Osteoblast (primary cell): ENCODE data around the gene RAB36. TPM values are rescaled to one million over a fixed set of nuclear protein-coding genes. Genes with fewer than 3 reads are reported as not detected.

Experiments
- DNase-seq: peaks from one replicate; pipeline ENCODE4 v3.0.0; 2011; ENCODE audit warnings: low spot score, mixed read lengths; ENCODE audit not compliant: insufficient read length; ENCODE audit errors: missing footprints
- H2AFZ ChIP-seq: 2 replicates; pipeline ENCODE4 v1.6.0; 2011; ENCODE audit warnings: mild to moderate bottlenecking, low read length
- H3K27ac ChIP-seq: 2 replicates; pipeline ENCODE4 v1.5.1; 2011; ENCODE audit warnings: mild to moderate bottlenecking, low read depth, low read length, moderate library complexity
- H3K27me3 ChIP-seq: 2 replicates; pipeline ENCODE4 v1.6.0; 2012; ENCODE audit warnings: mild to moderate bottlenecking, control low read depth, inconsistent platforms, low read length, moderate library complexity; ENCODE audit not compliant: insufficient read depth
- H3K36me3 ChIP-seq: 2 replicates; pipeline ENCODE4 v1.5.1; 2011; ENCODE audit warnings: mild to moderate bottlenecking, low read length, control low read depth, moderate library complexity; ENCODE audit not compliant: insufficient read depth
- H3K4me1 ChIP-seq: 2 replicates; pipeline ENCODE4 v1.5.1; 2011; ENCODE audit warnings: mild to moderate bottlenecking, low read length, control low read depth, moderate library complexity; ENCODE audit not compliant: insufficient read depth
- H3K4me2 ChIP-seq: 2 replicates; pipeline ENCODE4 v1.6.0; 2011; ENCODE audit warnings: mild to moderate bottlenecking, low read length; ENCODE audit not compliant: insufficient read depth
- H3K4me3 ChIP-seq: fragments of 200-600 bp; sonication (generic); 3 replicates; pipeline ENCODE4 v1.5.1; 2012; ENCODE audit warnings: mild to moderate bottlenecking, low read length, inconsistent platforms; ENCODE audit not compliant: insufficient read depth
- H3K79me2 ChIP-seq: 2 replicates; pipeline ENCODE4 v1.6.0; 2012; ENCODE audit warnings: mild to moderate bottlenecking, low read length, control low read depth, inconsistent platforms; ENCODE audit not compliant: insufficient read depth
- H3K9me3 ChIP-seq: 2 replicates; pipeline ENCODE4 v1.5.1; 2011; ENCODE audit warnings: low read depth, low read length, control low read depth
- H4K20me1 ChIP-seq: 2 replicates; pipeline ENCODE4 v1.6.0; 2012; ENCODE audit warnings: mild to moderate bottlenecking, low read length, control low read depth; ENCODE audit not compliant: insufficient read depth
- total RNA-seq: library from RNA; depleted of rRNA; stranded (reverse); fragments of >200 nt; gene quantifications from 2 replicates; pipeline ENCODE4 v1.2.3, GENCODE V29; 2012
- TF ChIP-seq, protein P1 (sequence below): IDR thresholded peaks from 2 replicates; pipeline ENCODE4 v1.5.1; 2011; ENCODE audit warnings: mild to moderate bottlenecking, low read depth, low read length, moderate library complexity; ENCODE audit errors: extremely low read depth

Gene RAB36
- total RNA-seq, 1 donor, result 7.6 TPM

DNA sequence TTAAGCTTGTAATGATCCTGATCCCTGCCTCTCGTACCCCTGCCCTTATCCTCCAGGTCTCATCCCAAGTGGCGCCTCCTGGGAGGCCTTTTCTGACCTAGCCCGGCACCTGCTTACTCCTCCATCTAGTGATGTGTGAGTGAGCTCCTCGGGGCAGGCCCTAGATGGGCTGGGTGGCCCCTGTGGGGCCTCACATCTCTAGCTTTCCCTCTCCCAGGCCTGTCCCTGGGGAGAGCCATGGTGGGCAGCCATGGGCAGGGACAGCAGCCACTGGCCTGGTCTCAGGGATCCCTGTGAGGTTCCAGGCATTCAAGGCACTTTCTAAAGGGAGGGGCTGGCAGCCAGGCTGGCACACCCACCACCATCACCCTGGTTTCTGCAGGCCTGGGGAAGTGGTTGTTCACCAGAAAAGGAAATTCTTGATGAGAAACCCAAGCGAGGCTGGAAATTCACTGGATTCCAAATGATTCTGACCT is 47.0 kb upstream of the RAB36 start:
- no peaks in the 10 kb centered on the region for H3K36me3 ChIP-seq
- H3K27me3 ChIP-seq, result no peaks in the 10 kb centered on the region
- H4K20me1 ChIP-seq, result no peaks in the 10 kb centered on the region
- H3K4me3 ChIP-seq, result no peak overlapping the region
- H3K27ac ChIP-seq, result no peak overlapping the region
- DNase-seq, result no peak
- no peaks in the 10 kb centered on the region for H3K79me2 ChIP-seq
- H3K4me2 ChIP-seq, result no peak overlapping the region
- TF ChIP-seq, protein P1, sequence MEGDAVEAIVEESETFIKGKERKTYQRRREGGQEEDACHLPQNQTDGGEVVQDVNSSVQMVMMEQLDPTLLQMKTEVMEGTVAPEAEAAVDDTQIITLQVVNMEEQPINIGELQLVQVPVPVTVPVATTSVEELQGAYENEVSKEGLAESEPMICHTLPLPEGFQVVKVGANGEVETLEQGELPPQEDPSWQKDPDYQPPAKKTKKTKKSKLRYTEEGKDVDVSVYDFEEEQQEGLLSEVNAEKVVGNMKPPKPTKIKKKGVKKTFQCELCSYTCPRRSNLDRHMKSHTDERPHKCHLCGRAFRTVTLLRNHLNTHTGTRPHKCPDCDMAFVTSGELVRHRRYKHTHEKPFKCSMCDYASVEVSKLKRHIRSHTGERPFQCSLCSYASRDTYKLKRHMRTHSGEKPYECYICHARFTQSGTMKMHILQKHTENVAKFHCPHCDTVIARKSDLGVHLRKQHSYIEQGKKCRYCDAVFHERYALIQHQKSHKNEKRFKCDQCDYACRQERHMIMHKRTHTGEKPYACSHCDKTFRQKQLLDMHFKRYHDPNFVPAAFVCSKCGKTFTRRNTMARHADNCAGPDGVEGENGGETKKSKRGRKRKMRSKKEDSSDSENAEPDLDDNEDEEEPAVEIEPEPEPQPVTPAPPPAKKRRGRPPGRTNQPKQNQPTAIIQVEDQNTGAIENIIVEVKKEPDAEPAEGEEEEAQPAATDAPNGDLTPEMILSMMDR, result no peak
- no peak overlapping the region for H2AFZ ChIP-seq
- no peaks in the 10 kb centered on the region for H3K9me3 ChIP-seq
- no peaks in the 10 kb centered on the region for H3K4me1 ChIP-seq

DNA sequence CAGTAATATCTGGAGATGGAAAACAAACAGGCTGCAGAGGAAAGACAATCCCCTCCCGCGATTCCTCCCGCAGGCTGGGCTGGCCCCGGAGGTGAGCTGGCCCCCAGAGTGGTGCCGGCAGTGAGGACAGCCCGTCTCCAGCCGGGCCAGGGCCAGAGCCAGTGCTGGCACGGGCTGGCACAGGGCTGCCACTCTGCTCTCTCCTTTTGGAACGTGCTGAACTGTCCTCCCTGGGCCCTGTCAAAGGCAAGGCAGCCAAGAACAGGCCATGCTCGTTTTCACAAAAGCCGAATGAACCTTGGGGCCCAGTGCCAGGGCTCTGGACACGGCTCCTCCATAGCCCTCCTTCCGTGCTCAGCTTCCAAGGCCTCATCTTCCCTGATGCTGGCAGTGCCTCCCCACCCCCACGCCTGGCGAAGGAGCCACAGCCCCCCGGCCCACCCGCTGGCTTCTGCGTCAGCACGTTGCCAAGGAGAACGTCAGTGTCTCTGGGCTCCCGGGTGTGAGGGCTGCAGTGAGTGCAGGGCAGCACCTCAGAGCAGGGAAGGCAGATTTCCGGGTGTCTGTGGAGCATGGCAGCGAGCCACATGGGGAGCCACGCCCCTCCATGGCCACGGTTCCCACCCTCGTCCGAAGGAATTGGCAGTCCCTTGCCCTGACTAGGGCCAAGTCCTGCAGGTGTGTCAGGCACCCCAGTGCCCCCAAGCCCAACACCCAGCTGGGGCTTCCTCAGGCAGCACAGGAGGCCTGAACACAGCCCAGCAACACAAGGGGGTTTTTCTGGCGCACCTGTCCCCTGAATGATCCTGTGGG is 46.4 kb upstream of the RAB36 start:
- no peaks in the 10 kb centered on the region for H3K27me3 ChIP-seq
- H3K27ac ChIP-seq, result no peak overlapping the region
- H3K4me3 ChIP-seq, result no peak overlapping the region
- H4K20me1 ChIP-seq, result no peaks in the 10 kb centered on the region
- DNase-seq, result no peak
- no peaks in the 10 kb centered on the region for H3K36me3 ChIP-seq
- no peak overlapping the region for H3K4me2 ChIP-seq
- no peaks in the 10 kb centered on the region for H3K4me1 ChIP-seq
- no peaks in the 10 kb centered on the region for H3K9me3 ChIP-seq
- H2AFZ ChIP-seq, result no peak overlapping the region
- no peaks in the 10 kb centered on the region for H3K79me2 ChIP-seq
- TF ChIP-seq, protein P1, result no peak

DNA sequence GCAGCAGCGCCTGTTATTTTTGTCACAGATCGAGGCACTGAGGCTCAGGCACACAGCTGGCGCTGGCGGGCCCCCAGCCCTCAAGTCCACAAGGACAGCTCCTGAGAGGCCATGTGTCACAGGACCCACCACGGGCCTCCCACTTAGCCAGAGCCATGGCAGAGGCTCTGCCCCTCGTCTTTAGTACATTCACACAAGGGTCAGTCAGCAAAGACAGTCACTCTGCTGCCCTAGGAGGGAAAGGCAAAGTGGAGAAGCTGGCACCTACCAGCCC is 45.8 kb upstream of the RAB36 start:
- Histone ChIP-seq H3K4me3 (no peak overlapping the region), H3K4me2 (no peak overlapping the region), H4K20me1 (no peaks in the 10 kb centered on the region), H3K9me3 (no peaks in the 10 kb centered on the region), H3K4me1 (no peaks in the 10 kb centered on the region), H3K36me3 (no peaks in the 10 kb centered on the region), H3K27ac (no peak overlapping the region), H3K27me3 (no peaks in the 10 kb centered on the region), H3K79me2 (no peaks in the 10 kb centered on the region), H2AFZ (no peak overlapping the region)
- TF ChIP-seq, protein P1, result no peak
- DNase-seq, result no peak

DNA sequence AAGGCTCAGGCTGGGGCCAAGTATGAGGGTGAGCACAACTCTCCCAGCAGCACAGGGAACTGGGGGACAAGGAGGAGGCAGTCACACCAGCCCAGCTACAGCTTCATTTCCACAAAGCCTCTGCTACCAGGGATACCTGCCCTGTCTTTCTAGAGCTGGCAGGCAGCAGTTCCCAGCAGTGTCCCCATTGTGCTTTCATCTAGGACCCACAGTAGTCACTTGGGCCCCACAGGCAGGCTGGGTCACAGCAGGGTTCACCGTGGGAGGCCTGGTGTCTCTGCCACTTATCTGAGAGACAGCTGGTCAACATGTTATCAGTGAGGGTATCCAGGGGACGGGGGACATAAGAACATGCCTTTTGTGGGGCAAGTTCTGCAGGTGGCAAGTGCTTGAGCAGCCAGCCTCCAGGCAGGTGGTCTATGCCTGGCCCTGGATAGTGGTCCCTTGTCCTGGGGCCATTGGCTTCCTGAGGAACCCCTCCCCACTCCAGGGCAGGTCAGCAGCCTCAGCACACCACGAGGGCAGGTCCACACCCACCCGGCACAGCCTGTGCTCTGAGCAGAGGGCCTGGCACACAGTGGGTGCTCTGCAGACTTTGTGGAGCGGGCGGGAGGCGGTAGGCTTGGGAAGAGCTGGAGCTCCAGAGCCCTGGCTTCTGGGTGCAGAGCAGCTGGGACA is 45.0 kb upstream of the RAB36 start:
- no peaks in the 10 kb centered on the region for H3K4me1 ChIP-seq
- no peaks in the 10 kb centered on the region for H3K27me3 ChIP-seq
- no peaks in the 10 kb centered on the region for H3K36me3 ChIP-seq
- TF ChIP-seq, protein P1, result no peak
- H3K4me2 ChIP-seq, result no peak overlapping the region
- no peaks in the 10 kb centered on the region for H3K9me3 ChIP-seq
- DNase-seq, result no peak
- no peak overlapping the region for H3K27ac ChIP-seq
- H4K20me1 ChIP-seq, result no peaks in the 10 kb centered on the region
- H2AFZ ChIP-seq, result no peak overlapping the region
- H3K79me2 ChIP-seq, result no peaks in the 10 kb centered on the region
- no peak overlapping the region for H3K4me3 ChIP-seq
